B cell (primary cell): ENCODE results near the gene SHISA8. TPM values are rescaled to one million over a fixed set of nuclear protein-coding genes. Genes with fewer than 3 reads are reported as not detected.

ENCODE experiments used
- ATAC-seq: fragments of 200-7000 bp; cut with Tn5 transposase; one replicate; pipeline ENCODE4 v1.10.0; 2021; ENCODE audit warnings: low read depth, mild to moderate bottlenecking, moderate number of reproducible peaks, moderate library complexity
- CTCF ChIA-PET: fragments of 350-600 bp; sonication (Branson Sonifier 250); formaldehyde crosslinking; loops from one replicate; lab custom pipeline; 2021; ENCODE audit warnings: antibody characterized with exemption, inconsistent platforms; lab: Charles Lee
- POLR2A ChIA-PET: fragments of 350-600 bp; sonication (Branson Sonifier 250); formaldehyde crosslinking; loops from one replicate; lab custom pipeline; 2021; ENCODE audit warnings: antibody characterized with exemption; lab: Charles Lee
- DNase-seq: peaks from one replicate; pipeline ENCODE4 v3.0.0; 2013
- H2AFZ ChIP-seq: 2 replicates; pipeline ENCODE4 v1.6.1; 2012; ENCODE audit warnings: mild to moderate bottlenecking, low read depth, low read length; ENCODE audit not compliant: insufficient read depth, poor library complexity, severe bottlenecking
- H3K27ac ChIP-seq, 2 donors: 1 replicate in 1 of 2; 2 replicates in 1 of 2; pipeline ENCODE4 v1.5.1; 2012 to 2013; ENCODE audit warnings: low read length in 2 of 2, mild to moderate bottlenecking in 2 of 2, moderate library complexity in 1 of 2
- H3K27me3 ChIP-seq, 4 experiments: fragments of 200-600 bp in 1 of 4; sonication (generic) in 1 of 4; replicated peaks in 1 of 4; 1 replicate in 2 of 4; 2 replicates in 2 of 4; pipeline versions ENCODE4 v1.6.1 to v1.7.0; 2013 to 2016; ENCODE audit warnings: low read length in 3 of 4, mild to moderate bottlenecking in 2 of 4, mixed read lengths in 1 of 4, moderate library complexity in 1 of 4; ENCODE audit not compliant: insufficient read depth in 4 of 4, control insufficient read depth in 3 of 4; ENCODE audit errors: control extremely low read depth in 1 of 4
- H3K36me3 ChIP-seq, 2 experiments: replicated peaks in 1 of 2; 1 replicate in 1 of 2; 2 replicates in 1 of 2; pipeline versions ENCODE4 v1.6.1 to v1.7.1; 2013; ENCODE audit warnings: low read length in 1 of 2; ENCODE audit not compliant: insufficient read depth in 2 of 2, control insufficient read depth in 1 of 2; ENCODE audit errors: control extremely low read depth in 1 of 2, extremely low read depth in 1 of 2
- H3K4me1 ChIP-seq, 2 donors: fragments of 200-600 bp in 1 of 2; sonication (generic) in 1 of 2; 1 replicate in 1 of 2; 2 replicates in 1 of 2; pipeline versions ENCODE4 v1.5.1 to v1.6.1; 2013 to 2017; ENCODE audit warnings: low read length in 2 of 2; ENCODE audit not compliant: control insufficient read depth in 2 of 2, insufficient read depth in 2 of 2
- H3K4me2 ChIP-seq: replicated peaks from 2 replicates; pipeline ENCODE3; 2012; ENCODE audit warnings: mild to moderate bottlenecking, low read depth, low read length; ENCODE audit not compliant: poor library complexity, severe bottlenecking
- H3K4me3 ChIP-seq, 5 experiments: fragments of 200-600 bp in 1 of 5; sonication (generic) in 1 of 5; 1 replicate in 3 of 5; 2 replicates in 2 of 5; pipeline versions ENCODE4 v1.5.1 to v1.7.0; 2011 to 2016; ENCODE audit warnings: low read length in 4 of 5, mild to moderate bottlenecking in 4 of 5, low read depth in 2 of 5, control low read depth in 1 of 5, moderate library complexity in 1 of 5; ENCODE audit not compliant: insufficient read depth in 1 of 5; ENCODE audit errors: control extremely low read depth in 1 of 5, extremely low read depth in 1 of 5
- H3K79me2 ChIP-seq: fragments of 200-600 bp; sonication (generic); one replicate; pipeline ENCODE4 v1.6.0; 2016; ENCODE audit warnings: low read length; ENCODE audit not compliant: control insufficient read depth, insufficient read depth
- H3K9ac ChIP-seq: fragments of 200-600 bp; sonication (generic); 2 replicates; pipeline ENCODE4 v1.6.1; 2017; ENCODE audit warnings: mild to moderate bottlenecking, low read length, moderate library complexity
- H3K9me3 ChIP-seq, 3 donors: one replicate each; pipeline versions ENCODE4 v1.6.1 to v1.7.1; 2013; ENCODE audit warnings: low read length in 2 of 3; ENCODE audit not compliant: control insufficient read depth in 2 of 3, insufficient read depth in 1 of 3; ENCODE audit errors: control extremely low read depth in 1 of 3
- H4K20me1 ChIP-seq: 2 replicates; pipeline ENCODE4 v1.6.0; 2012; ENCODE audit warnings: mild to moderate bottlenecking, low read length; ENCODE audit not compliant: insufficient read depth, control insufficient read depth, poor library complexity, severe bottlenecking
- H3K27ac Mint-ChIP-seq: one replicate; pipeline ENCODE4 v1.8.0; 2021; ENCODE audit warnings: mixed read lengths
- H3K27me3 Mint-ChIP-seq: one replicate; pipeline ENCODE4 v1.8.0; 2021; ENCODE audit warnings: mixed read lengths
- H3K4me1 Mint-ChIP-seq: one replicate; pipeline ENCODE4 v1.8.0; 2021; ENCODE audit warnings: mixed read lengths
- H3K4me3 Mint-ChIP-seq: one replicate; pipeline ENCODE4 v1.8.0; 2021; ENCODE audit warnings: mixed read lengths
- H3K9me3 Mint-ChIP-seq: one replicate; pipeline ENCODE4 v1.8.0; 2022; ENCODE audit warnings: mixed read lengths; ENCODE audit not compliant: insufficient read depth
- CTCF ChIP-seq: fragments of 200-600 bp; IDR thresholded peaks from one replicate; pipeline ENCODE4 v1.8.0; 2022; ENCODE audit warnings: antibody characterized with exemption, mild to moderate bottlenecking
- EZH2 ChIP-seq: IDR thresholded peaks from 2 replicates; pipeline ENCODE4 v1.6.1; 2012; ENCODE audit warnings: borderline replicate concordance, low read depth, mild to moderate bottlenecking, moderate library complexity, low read length; ENCODE audit not compliant: insufficient read depth, poor library complexity, severe bottlenecking
- WGBS: methylation state at CpG from one replicate; pipeline ENCODE4 v1.1.5; 2013; ENCODE audit warnings: missing lambda C conversion rate; ENCODE audit not compliant: insufficient coverage; 5-methylcytosine and 5-hydroxymethylcytosine counted together
- intact Hi-C: fragments of 100-400 bp; cut with micrococcal nuclease; formaldehyde crosslinking; loops from one replicate; pipeline ENCODE4 v1.10.0; 2022
- polyA plus RNA-seq: library from polyadenylated mRNA; depleted of rRNA; stranded (reverse); fragments of >200 nt; gene quantifications from 2 replicates; pipeline ENCODE4 v1.2.3, GENCODE V29; 2012
- total RNA-seq, 2 donors: library from RNA; stranded (reverse); fragments of 120-200 nt in 1 of 2; gene quantifications; 1 replicate in 1 of 2; 2 replicates in 1 of 2; pipeline versions ENCODE4 v1.2.3 to v1.2.4, GENCODE V29; 2013 to 2022

Gene SHISA8
- total and polyA plus RNA-seq, 2 donors (not counting 1 experiment from before 2014, with no cell fraction given): 22.4 to 46.5 TPM

- no peaks in the 10 kb centered on the region for H3K9me3 ChIP-seq
- no peaks in the 10 kb centered on the region for H3K27me3 Mint-ChIP-seq
- H3K27me3 ChIP-seq: no peaks in the 10 kb centered on the region
- H3K27ac Mint-ChIP-seq: peak overlapping the region; percentile 65
- peaks cover 0 to 85% of the 10 kb centered on the region in 2 experiments for H3K36me3 ChIP-seq
- ChIA-PET POLR2A (interaction anchor here (1.0 kb wide), 1 partner anchor 12 kb away, joined by 3 read pairs; no protein-coding TSS in a partner anchor), CTCF (interaction anchor here (0.9 kb wide), 1 partner anchor 9 kb away, joined by 3 read pairs; no protein-coding TSS in a partner anchor)
- intact Hi-C loops: no loop called here
- H3K27ac ChIP-seq: no peak overlapping the region
- no peak overlapping the region for H3K4me3 Mint-ChIP-seq
- H3K4me3 ChIP-seq: no peak overlapping the region
- peaks cover 1% of the 10 kb centered on the region for H3K4me1 Mint-ChIP-seq
- no peak for DNase-seq
- no peak overlapping the region for H3K9ac ChIP-seq
- ATAC-seq: no peak
- no peak overlapping the region for H3K4me2 ChIP-seq
- no peaks in the 10 kb centered on the region for H3K4me1 ChIP-seq
- no peaks in the 10 kb centered on the region for H3K9me3 Mint-ChIP-seq
- H4K20me1 ChIP-seq: peaks cover 9% of the 10 kb centered on the region
- no peaks in the 10 kb centered on the region for H3K79me2 ChIP-seq
- no peak overlapping the region for H2AFZ ChIP-seq
- TF ChIP-seq CTCF: no peak
- TF ChIP-seq EZH2: no peak
- 98% methylated on average over 7 of the region's 7 CpGs for whole genome bisulfite sequencing
These were observed 12.9 kb downstream of the SHISA8 start for GRCh38 chr22:41902016-41902415.

- no peaks in the 10 kb centered on the region for H3K9me3 Mint-ChIP-seq
- H3K4me1 Mint-ChIP-seq: no peaks in the 10 kb centered on the region
- Histone ChIP-seq H3K9ac (no peak overlapping the region), H3K9me3 (no peaks in the 10 kb centered on the region), H3K79me2 (no peaks in the 10 kb centered on the region), H3K4me3 (no peak overlapping the region), H3K36me3 (peaks cover 0 to 94% of the 10 kb centered on the region in 2 experiments), H2AFZ (no peak overlapping the region), H4K20me1 (peaks cover 9% of the 10 kb centered on the region), H3K27me3 (no peaks in the 10 kb centered on the region), H3K27ac (no peak overlapping the region), H3K4me2 (no peak overlapping the region), H3K4me1 (no peaks in the 10 kb centered on the region)
- ChIA-PET POLR2A (interaction anchor here (0.5 kb wide), 1 partner anchor 24 kb away, joined by 5 read pairs; no protein-coding TSS in a partner anchor), CTCF (no interaction called here)
- no peak for ATAC-seq
- DNase-seq: no peak
- no peak overlapping the region for H3K4me3 Mint-ChIP-seq
- no peak for TF ChIP-seq EZH2
- TF ChIP-seq CTCF: no peak
- intact Hi-C loops: no loop called here
- no peaks in the 10 kb centered on the region for H3K27me3 Mint-ChIP-seq
- WGBS: 97% methylated on average over 8 of the region's 8 CpGs
- no peak overlapping the region for H3K27ac Mint-ChIP-seq
These were observed 14.1 kb downstream of the SHISA8 start for GRCh38 chr22:41900652-41901312.
